GM23338 (cell line): Measurements from ENCODE around the gene ZNF536. TPM values are rescaled to one million over a fixed set of nuclear protein-coding genes. Genes with fewer than 3 reads are reported as not detected.

Source experiments
- ATAC-seq: fragments of 200-7000 bp; cut with Tn5 transposase; 3 replicates; pipeline ENCODE4 v1.9.1; 2020
- DNase-seq: peaks from one replicate; pipeline ENCODE4 v3.0.0-alpha.2; 2015; ENCODE audit warnings: low spot score
- H2AFZ ChIP-seq: fragments of 200-600 bp; sonication (generic); 2 replicates; pipeline ENCODE4 v1.8.0; 2016; ENCODE audit warnings: antibody characterized with exemption, mild to moderate bottlenecking, moderate library complexity
- H3F3A ChIP-seq: fragments of 200-600 bp; sonication (generic); replicated peaks from 2 replicates; pipeline ENCODE4 v1.8.0; 2017; ENCODE audit warnings: antibody characterized with exemption, mixed run types, low read depth
- H3K27ac ChIP-seq: fragments of 200-600 bp; sonication (generic); 2 replicates; pipeline ENCODE4 v1.6.1; 2016; ENCODE audit warnings: low read depth
- H3K27me3 ChIP-seq: fragments of 200-600 bp; sonication (generic); 2 replicates; pipeline ENCODE4 v1.8.0; 2016; ENCODE audit warnings: mild to moderate bottlenecking, mixed run types, moderate library complexity; ENCODE audit not compliant: insufficient read depth
- H3K36me3 ChIP-seq: fragments of 200-600 bp; sonication (generic); 2 replicates; pipeline ENCODE4 v1.8.0; 2016; ENCODE audit warnings: mild to moderate bottlenecking; ENCODE audit not compliant: insufficient read depth
- H3K4me1 ChIP-seq: fragments of 200-600 bp; sonication (generic); 2 replicates; pipeline ENCODE4 v1.8.0; 2016; ENCODE audit warnings: mild to moderate bottlenecking, moderate library complexity; ENCODE audit not compliant: insufficient read depth
- H3K4me2 ChIP-seq: fragments of 200-600 bp; sonication (generic); 2 replicates; pipeline ENCODE4 v1.7.1; 2017; ENCODE audit warnings: mixed run types
- H3K4me3 ChIP-seq: fragments of 200-600 bp; sonication (generic); 2 replicates; pipeline ENCODE4 v1.6.1; 2016; ENCODE audit warnings: mixed run types
- H3K79me2 ChIP-seq: fragments of 200-600 bp; sonication (generic); replicated peaks from 2 replicates; pipeline ENCODE4 v1.8.0; 2017; ENCODE audit warnings: mild to moderate bottlenecking; ENCODE audit not compliant: insufficient read depth
- H3K9me2 ChIP-seq: fragments of 200-600 bp; sonication (generic); 2 replicates; pipeline ENCODE4 v1.8.0; 2017; ENCODE audit not compliant: insufficient read depth
- H4K20me1 ChIP-seq: fragments of 200-600 bp; sonication (generic); replicated peaks from 2 replicates; pipeline ENCODE4 v1.8.0; 2017; ENCODE audit warnings: mild to moderate bottlenecking; ENCODE audit not compliant: insufficient read depth
- H3K27ac Mint-ChIP-seq: 2 replicates; pipeline ENCODE4 v1.8.0; 2020; ENCODE audit warnings: inconsistent platforms, mild to moderate bottlenecking, moderate library complexity, mixed read lengths
- H3K27me3 Mint-ChIP-seq: 3 replicates; pipeline ENCODE4 v1.8.0; 2022; ENCODE audit warnings: low read depth, mild to moderate bottlenecking, moderate library complexity, mixed read lengths, inconsistent platforms; ENCODE audit not compliant: insufficient read depth, poor library complexity
- H3K36me3 Mint-ChIP-seq: 3 replicates; pipeline ENCODE4 v1.8.0; 2021; ENCODE audit warnings: low read depth, mild to moderate bottlenecking, inconsistent platforms, moderate library complexity, mixed read lengths
- H3K4me1 Mint-ChIP-seq: 3 replicates; pipeline ENCODE4 v1.8.0; 2020; ENCODE audit warnings: mild to moderate bottlenecking, inconsistent platforms, mixed read lengths
- H3K4me3 Mint-ChIP-seq: 3 replicates; pipeline ENCODE4 v1.8.0; 2021; ENCODE audit warnings: moderate library complexity, mild to moderate bottlenecking, inconsistent platforms, mixed read lengths
- H3K9me3 Mint-ChIP-seq: 3 replicates; pipeline ENCODE4 v1.8.0; 2020; ENCODE audit warnings: moderate library complexity, mild to moderate bottlenecking, inconsistent platforms, mixed read lengths
- EZH2 ChIP-seq: fragments of 200-600 bp; sonication (generic); IDR thresholded peaks from one replicate; pipeline ENCODE4 v1.8.0; 2017; ENCODE audit warnings: antibody characterized with exemption, mild to moderate bottlenecking, low read depth; ENCODE audit not compliant: unreplicated experiment
- EZH2phosphoT487 ChIP-seq: fragments of 200-600 bp; sonication (generic); IDR thresholded peaks from one replicate; pipeline ENCODE4 v1.8.1; 2018; ENCODE audit warnings: antibody characterized with exemption; ENCODE audit not compliant: unreplicated experiment
- NANOG ChIP-seq: IDR thresholded peaks from 2 replicates; pipeline ENCODE4 v1.6.1; 2016; ENCODE audit warnings: antibody characterized with exemption, borderline replicate concordance
- STAT1 ChIP-seq: IDR thresholded peaks from one replicate; pipeline ENCODE4 v1.6.1; 2016; ENCODE audit warnings: antibody characterized with exemption; ENCODE audit not compliant: unreplicated experiment
- ZNF114 ChIP-seq: fragments of 250-450 bp; sonication (Bioruptor Pico); IDR thresholded peaks from 2 replicates; pipeline ENCODE4 v1.5.0; 2020; ENCODE audit warnings: mild to moderate bottlenecking, moderate library complexity
- polyA plus RNA-seq: library from polyadenylated mRNA; unstranded; fragments of >200 nt; fragmentation: Nextera tagmentation; extraction: Ambion mirVana; gene quantifications from 2 replicates; pipeline ENCODE4 v1.2.1, GENCODE V29; 2016
- total RNA-seq: library from RNA; depleted of rRNA; stranded (reverse); fragments of >200 nt; shearing (Covaris generic); gene quantifications from 2 replicates; pipeline ENCODE4 v1.2.3, GENCODE V29; 2014
- TF ChIP-seq, protein P1 (sequence below): fragments of 250-450 bp; sonication (Bioruptor Pico); IDR thresholded peaks from 2 replicates; pipeline ENCODE4 v1.5.0; 2020; ENCODE audit warnings: mild to moderate bottlenecking, moderate library complexity
- TF ChIP-seq, protein P2 (sequence below): IDR thresholded peaks from 2 replicates; pipeline ENCODE4 v1.6.1; 2016; ENCODE audit warnings: antibody characterized with exemption
- TF ChIP-seq, protein P3 (sequence below), 2 experiments: fragments of 200-600 bp in 1 of 2; sonication (generic) in 1 of 2; conservative IDR thresholded peaks; 2 replicates each; pipeline versions ENCODE4 v1.5.1 to v1.6.1; 2016 to 2017; ENCODE audit warnings: antibody characterized with exemption in 2 of 2, low read depth in 2 of 2, mild to moderate bottlenecking in 2 of 2, moderate library complexity in 1 of 2
- TF ChIP-seq, protein P4 (sequence below): IDR thresholded peaks from one replicate; pipeline ENCODE4 v1.6.1; 2018; ENCODE audit warnings: antibody characterized with exemption; ENCODE audit not compliant: unreplicated experiment

The ZNF536 gene
- total and polyA plus RNA-seq, 2 experiments from 2014 or later = 0.07 TPM; not detected in 1

DNA sequence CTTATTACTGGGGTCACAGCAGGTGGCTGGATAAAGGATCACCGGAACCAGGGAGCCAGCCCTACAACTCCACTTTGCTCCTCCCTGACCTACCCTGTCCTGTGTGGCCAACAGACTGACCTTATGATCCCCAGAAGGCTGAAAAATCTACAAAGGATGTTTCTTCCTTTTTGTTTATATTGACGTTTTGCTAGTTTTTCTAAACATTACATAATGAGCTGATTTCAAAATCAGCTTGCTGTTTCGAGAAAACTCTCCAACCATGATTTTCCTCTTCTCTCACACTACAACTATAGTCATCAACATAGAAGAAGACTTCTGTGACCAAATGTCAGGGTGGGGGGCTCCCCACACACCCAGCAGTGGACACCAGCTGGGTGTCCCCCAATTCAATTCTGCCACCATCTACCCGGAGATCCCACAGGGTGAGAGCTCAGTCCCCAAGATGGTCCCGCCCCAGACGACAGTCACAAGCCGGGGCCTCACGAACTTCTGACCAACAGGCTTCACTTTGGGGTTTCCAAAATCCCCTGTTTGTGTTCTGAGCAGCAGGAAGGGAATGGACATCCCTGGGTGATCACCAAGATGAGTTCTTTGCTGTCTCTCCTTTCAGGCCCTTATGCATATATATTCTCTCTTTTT, 35.0 kb downstream of the ZNF536 start (continued):
- TF ChIP-seq, protein P1, sequence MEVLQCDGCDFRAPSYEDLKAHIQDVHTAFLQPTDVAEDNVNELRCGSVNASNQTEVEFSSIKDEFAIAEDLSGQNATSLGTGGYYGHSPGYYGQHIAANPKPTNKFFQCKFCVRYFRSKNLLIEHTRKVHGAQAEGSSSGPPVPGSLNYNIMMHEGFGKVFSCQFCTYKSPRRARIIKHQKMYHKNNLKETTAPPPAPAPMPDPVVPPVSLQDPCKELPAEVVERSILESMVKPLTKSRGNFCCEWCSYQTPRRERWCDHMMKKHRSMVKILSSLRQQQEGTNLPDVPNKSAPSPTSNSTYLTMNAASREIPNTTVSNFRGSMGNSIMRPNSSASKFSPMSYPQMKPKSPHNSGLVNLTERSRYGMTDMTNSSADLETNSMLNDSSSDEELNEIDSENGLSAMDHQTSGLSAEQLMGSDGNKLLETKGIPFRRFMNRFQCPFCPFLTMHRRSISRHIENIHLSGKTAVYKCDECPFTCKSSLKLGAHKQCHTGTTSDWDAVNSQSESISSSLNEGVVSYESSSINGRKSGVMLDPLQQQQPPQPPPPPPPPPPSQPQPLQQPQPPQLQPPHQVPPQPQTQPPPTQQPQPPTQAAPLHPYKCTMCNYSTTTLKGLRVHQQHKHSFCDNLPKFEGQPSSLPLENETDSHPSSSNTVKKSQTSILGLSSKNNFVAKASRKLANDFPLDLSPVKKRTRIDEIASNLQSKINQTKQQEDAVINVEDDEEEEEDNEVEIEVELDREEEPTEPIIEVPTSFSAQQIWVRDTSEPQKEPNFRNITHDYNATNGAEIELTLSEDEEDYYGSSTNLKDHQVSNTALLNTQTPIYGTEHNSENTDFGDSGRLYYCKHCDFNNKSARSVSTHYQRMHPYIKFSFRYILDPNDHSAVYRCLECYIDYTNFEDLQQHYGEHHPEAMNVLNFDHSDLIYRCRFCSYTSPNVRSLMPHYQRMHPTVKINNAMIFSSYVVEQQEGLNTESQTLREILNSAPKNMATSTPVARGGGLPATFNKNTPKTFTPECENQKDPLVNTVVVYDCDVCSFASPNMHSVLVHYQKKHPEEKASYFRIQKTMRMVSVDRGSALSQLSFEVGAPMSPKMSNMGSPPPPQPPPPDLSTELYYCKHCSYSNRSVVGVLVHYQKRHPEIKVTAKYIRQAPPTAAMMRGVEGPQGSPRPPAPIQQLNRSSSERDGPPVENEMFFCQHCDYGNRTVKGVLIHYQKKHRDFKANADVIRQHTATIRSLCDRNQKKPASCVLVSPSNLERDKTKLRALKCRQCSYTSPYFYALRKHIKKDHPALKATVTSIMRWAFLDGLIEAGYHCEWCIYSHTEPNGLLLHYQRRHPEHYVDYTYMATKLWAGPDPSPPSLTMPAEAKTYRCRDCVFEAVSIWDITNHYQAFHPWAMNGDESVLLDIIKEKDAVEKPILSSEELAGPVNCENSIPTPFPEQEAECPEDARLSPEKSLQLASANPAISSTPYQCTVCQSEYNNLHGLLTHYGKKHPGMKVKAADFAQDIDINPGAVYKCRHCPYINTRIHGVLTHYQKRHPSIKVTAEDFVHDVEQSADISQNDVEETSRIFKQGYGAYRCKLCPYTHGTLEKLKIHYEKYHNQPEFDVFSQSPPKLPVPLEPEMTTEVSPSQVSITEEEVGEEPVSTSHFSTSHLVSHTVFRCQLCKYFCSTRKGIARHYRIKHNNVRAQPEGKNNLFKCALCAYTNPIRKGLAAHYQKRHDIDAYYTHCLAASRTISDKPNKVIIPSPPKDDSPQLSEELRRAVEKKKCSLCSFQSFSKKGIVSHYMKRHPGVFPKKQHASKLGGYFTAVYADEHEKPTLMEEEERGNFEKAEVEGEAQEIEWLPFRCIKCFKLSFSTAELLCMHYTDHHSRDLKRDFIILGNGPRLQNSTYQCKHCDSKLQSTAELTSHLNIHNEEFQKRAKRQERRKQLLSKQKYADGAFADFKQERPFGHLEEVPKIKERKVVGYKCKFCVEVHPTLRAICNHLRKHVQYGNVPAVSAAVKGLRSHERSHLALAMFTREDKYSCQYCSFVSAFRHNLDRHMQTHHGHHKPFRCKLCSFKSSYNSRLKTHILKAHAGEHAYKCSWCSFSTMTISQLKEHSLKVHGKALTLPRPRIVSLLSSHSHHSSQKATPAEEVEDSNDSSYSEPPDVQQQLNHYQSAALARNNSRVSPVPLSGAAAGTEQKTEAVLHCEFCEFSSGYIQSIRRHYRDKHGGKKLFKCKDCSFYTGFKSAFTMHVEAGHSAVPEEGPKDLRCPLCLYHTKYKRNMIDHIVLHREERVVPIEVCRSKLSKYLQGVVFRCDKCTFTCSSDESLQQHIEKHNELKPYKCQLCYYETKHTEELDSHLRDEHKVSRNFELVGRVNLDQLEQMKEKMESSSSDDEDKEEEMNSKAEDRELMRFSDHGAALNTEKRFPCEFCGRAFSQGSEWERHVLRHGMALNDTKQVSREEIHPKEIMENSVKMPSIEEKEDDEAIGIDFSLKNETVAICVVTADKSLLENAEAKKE (CRISPR knock-in tag) = no peak
- TF ChIP-seq, protein P2, sequence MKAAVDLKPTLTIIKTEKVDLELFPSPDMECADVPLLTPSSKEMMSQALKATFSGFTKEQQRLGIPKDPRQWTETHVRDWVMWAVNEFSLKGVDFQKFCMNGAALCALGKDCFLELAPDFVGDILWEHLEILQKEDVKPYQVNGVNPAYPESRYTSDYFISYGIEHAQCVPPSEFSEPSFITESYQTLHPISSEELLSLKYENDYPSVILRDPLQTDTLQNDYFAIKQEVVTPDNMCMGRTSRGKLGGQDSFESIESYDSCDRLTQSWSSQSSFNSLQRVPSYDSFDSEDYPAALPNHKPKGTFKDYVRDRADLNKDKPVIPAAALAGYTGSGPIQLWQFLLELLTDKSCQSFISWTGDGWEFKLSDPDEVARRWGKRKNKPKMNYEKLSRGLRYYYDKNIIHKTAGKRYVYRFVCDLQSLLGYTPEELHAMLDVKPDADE = no peak
- no peak for TF ChIP-seq ZNF114 (CRISPR knock-in tag)

DNA sequence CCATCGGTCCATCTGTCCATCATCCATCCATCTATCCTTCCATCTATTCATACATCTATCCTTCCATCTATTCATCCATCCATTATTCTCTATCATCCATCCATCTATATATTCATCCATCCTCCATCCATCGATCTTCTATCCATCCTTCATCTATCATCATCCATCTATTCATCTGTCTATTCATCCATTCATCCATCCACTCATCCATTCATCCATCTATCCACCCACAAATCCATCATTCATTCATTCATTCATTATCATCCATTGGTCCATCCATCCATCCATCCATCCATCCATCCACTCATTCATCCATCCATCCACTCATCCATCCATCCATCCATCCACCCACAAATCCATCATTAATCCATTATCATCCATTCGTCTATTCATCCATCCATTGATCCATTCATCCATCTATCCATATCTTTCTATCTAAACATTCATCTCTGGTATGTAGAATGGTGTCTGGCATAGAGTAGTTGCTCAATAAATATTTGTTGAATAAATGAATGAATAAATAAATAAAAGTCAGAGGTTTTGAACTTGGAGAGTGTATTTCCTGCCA, 36.6 kb downstream of the ZNF536 start:
- Mint-ChIP-seq H3K36me3 (no peaks in the 10 kb centered on the region), H3K27ac (no peak overlapping the region), H3K4me3 (no peak overlapping the region), H3K27me3 (peaks cover 8% of the 10 kb centered on the region), H3K9me3 (no peaks in the 10 kb centered on the region), H3K4me1 (peaks cover 7% of the 10 kb centered on the region; the same call in 2 of the 3 replicates)
- Histone ChIP-seq H2AFZ (no peak overlapping the region), H3F3A (no peaks in the 10 kb centered on the region), H3K4me3 (no peak overlapping the region), H3K27ac (no peak overlapping the region), H4K20me1 (no peaks in the 10 kb centered on the region), H3K4me2 (no peak overlapping the region), H3K4me1 (no peaks in the 10 kb centered on the region; the same call in 1 of the 2 replicates), H3K79me2 (no peaks in the 10 kb centered on the region), H3K36me3 (no peaks in the 10 kb centered on the region), H3K27me3 (no peaks in the 10 kb centered on the region), H3K9me2 (no peaks in the 10 kb centered on the region)
- ATAC-seq (no peak), DNase-seq (no peak)
- TF ChIP-seq EZH2 (no peak), NANOG (no peak), STAT1 (no peak), EZH2phosphoT487 (no peak), ZNF114 (CRISPR knock-in tag) (no peak)
- TF ChIP-seq, protein P3, sequence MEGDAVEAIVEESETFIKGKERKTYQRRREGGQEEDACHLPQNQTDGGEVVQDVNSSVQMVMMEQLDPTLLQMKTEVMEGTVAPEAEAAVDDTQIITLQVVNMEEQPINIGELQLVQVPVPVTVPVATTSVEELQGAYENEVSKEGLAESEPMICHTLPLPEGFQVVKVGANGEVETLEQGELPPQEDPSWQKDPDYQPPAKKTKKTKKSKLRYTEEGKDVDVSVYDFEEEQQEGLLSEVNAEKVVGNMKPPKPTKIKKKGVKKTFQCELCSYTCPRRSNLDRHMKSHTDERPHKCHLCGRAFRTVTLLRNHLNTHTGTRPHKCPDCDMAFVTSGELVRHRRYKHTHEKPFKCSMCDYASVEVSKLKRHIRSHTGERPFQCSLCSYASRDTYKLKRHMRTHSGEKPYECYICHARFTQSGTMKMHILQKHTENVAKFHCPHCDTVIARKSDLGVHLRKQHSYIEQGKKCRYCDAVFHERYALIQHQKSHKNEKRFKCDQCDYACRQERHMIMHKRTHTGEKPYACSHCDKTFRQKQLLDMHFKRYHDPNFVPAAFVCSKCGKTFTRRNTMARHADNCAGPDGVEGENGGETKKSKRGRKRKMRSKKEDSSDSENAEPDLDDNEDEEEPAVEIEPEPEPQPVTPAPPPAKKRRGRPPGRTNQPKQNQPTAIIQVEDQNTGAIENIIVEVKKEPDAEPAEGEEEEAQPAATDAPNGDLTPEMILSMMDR (conservative IDR thresholded peaks at IDR 0.05; ENCODE audit: low read depth in 2 of 2) = no peak
- TF ChIP-seq, protein P4, sequence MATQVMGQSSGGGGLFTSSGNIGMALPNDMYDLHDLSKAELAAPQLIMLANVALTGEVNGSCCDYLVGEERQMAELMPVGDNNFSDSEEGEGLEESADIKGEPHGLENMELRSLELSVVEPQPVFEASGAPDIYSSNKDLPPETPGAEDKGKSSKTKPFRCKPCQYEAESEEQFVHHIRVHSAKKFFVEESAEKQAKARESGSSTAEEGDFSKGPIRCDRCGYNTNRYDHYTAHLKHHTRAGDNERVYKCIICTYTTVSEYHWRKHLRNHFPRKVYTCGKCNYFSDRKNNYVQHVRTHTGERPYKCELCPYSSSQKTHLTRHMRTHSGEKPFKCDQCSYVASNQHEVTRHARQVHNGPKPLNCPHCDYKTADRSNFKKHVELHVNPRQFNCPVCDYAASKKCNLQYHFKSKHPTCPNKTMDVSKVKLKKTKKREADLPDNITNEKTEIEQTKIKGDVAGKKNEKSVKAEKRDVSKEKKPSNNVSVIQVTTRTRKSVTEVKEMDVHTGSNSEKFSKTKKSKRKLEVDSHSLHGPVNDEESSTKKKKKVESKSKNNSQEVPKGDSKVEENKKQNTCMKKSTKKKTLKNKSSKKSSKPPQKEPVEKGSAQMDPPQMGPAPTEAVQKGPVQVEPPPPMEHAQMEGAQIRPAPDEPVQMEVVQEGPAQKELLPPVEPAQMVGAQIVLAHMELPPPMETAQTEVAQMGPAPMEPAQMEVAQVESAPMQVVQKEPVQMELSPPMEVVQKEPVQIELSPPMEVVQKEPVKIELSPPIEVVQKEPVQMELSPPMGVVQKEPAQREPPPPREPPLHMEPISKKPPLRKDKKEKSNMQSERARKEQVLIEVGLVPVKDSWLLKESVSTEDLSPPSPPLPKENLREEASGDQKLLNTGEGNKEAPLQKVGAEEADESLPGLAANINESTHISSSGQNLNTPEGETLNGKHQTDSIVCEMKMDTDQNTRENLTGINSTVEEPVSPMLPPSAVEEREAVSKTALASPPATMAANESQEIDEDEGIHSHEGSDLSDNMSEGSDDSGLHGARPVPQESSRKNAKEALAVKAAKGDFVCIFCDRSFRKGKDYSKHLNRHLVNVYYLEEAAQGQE = no peak
- TF ChIP-seq, protein P2 = no peak
